NCI-H82 treated with DMSO at 0.1 percent for 48 hours (cell line): ENCODE data around the gene NCK2.

Experiments
- DNase-seq: peaks from one replicate; lab custom pipeline; 2025; ENCODE audit not compliant: unreplicated experiment; lab: John Stamatoyannopoulos, UW

The NCK2 gene

GRCh38 chr2:105744909-105745853, at the start of gene NCK2:
Gene NCK2, plus strand, starts transcription at chr2:105744912. Its CDS starts 110,152 bp downstream, at chr2:105855064.
- no peak for DNase-seq

GRCh38 chr2:105697781-105698449, 46.8 kb upstream of the NCK2 start:
- DNase-seq = peak; percentile 21

GRCh38 chr2:105698820-105699219, 45.9 kb upstream of the NCK2 start:
- no peak for DNase-seq

- no peak for DNase-seq
These were observed 43.7 kb upstream of the NCK2 start for GRCh38 chr2:105701042-105701441.

GRCh38 chr2:105708697-105709096, 36.0 kb upstream of the NCK2 start:
- no peak for DNase-seq

- DNase-seq = no peak
These were observed 33.3 kb upstream of the NCK2 start for GRCh38 chr2:105711394-105711793.

GRCh38 chr2:105712166-105712915, 32.4 kb upstream of the NCK2 start:
- DNase-seq = no peak

GRCh38 chr2:105712981-105713596, 31.6 kb upstream of the NCK2 start:
- no peak for DNase-seq

GRCh38 chr2:105714141-105714540, 30.6 kb upstream of the NCK2 start:
- DNase-seq = no peak

GRCh38 chr2:105718846-105719481, 25.7 kb upstream of the NCK2 start:
- DNase-seq = no peak

- no peak for DNase-seq
These were observed 22.7 kb upstream of the NCK2 start for GRCh38 chr2:105721991-105722511.

- no peak for DNase-seq
These were observed 21.9 kb upstream of the NCK2 start for GRCh38 chr2:105722726-105723297.

GRCh38 chr2:105723431-105723830, 21.3 kb upstream of the NCK2 start:
- DNase-seq = no peak

- no peak for DNase-seq
These were observed 19.3 kb upstream of the NCK2 start for GRCh38 chr2:105725388-105725787.

GRCh38 chr2:105730170-105730569, 14.5 kb upstream of the NCK2 start:
- no peak for DNase-seq

- no peak for DNase-seq
These were observed 13.2 kb upstream of the NCK2 start for GRCh38 chr2:105731511-105731910.

GRCh38 chr2:105732101-105732500, 12.6 kb upstream of the NCK2 start:
- DNase-seq = no peak

- DNase-seq = no peak
These were observed 11.6 kb upstream of the NCK2 start for GRCh38 chr2:105732955-105733607.

GRCh38 chr2:105733875-105734274, 10.8 kb upstream of the NCK2 start:
- no peak for DNase-seq
